B cell (primary cell): ENCODE results near the gene RPS6KL1. TPM values are rescaled to one million over a fixed set of nuclear protein-coding genes. Genes with fewer than 3 reads are reported as not detected.

Experiments
- ATAC-seq: fragments of 200-7000 bp; cut with Tn5 transposase; one replicate; pipeline ENCODE4 v1.10.0; 2021; ENCODE audit warnings: low read depth, mild to moderate bottlenecking, moderate number of reproducible peaks, moderate library complexity
- CTCF ChIA-PET: fragments of 350-600 bp; sonication (Branson Sonifier 250); formaldehyde crosslinking; loops from one replicate; lab custom pipeline; 2021; ENCODE audit warnings: antibody characterized with exemption, inconsistent platforms; lab: Charles Lee
- POLR2A ChIA-PET: fragments of 350-600 bp; sonication (Branson Sonifier 250); formaldehyde crosslinking; loops from one replicate; lab custom pipeline; 2021; ENCODE audit warnings: antibody characterized with exemption; lab: Charles Lee
- DNase-seq: peaks from one replicate; pipeline ENCODE4 v3.0.0; 2013
- H2AFZ ChIP-seq: 2 replicates; pipeline ENCODE4 v1.6.1; 2012; ENCODE audit warnings: mild to moderate bottlenecking, low read depth, low read length; ENCODE audit not compliant: insufficient read depth, poor library complexity, severe bottlenecking
- H3K27ac ChIP-seq, 2 donors: 1 replicate in 1 of 2; 2 replicates in 1 of 2; pipeline ENCODE4 v1.5.1; 2012 to 2013; ENCODE audit warnings: low read length in 2 of 2, mild to moderate bottlenecking in 2 of 2, moderate library complexity in 1 of 2
- H3K27me3 ChIP-seq, 4 experiments: fragments of 200-600 bp in 1 of 4; sonication (generic) in 1 of 4; replicated peaks in 1 of 4; 1 replicate in 2 of 4; 2 replicates in 2 of 4; pipeline versions ENCODE4 v1.6.1 to v1.7.0; 2013 to 2016; ENCODE audit warnings: low read length in 3 of 4, mild to moderate bottlenecking in 2 of 4, mixed read lengths in 1 of 4, moderate library complexity in 1 of 4; ENCODE audit not compliant: insufficient read depth in 4 of 4, control insufficient read depth in 3 of 4; ENCODE audit errors: control extremely low read depth in 1 of 4
- H3K36me3 ChIP-seq, 2 experiments: replicated peaks in 1 of 2; 1 replicate in 1 of 2; 2 replicates in 1 of 2; pipeline versions ENCODE4 v1.6.1 to v1.7.1; 2013; ENCODE audit warnings: low read length in 1 of 2; ENCODE audit not compliant: insufficient read depth in 2 of 2, control insufficient read depth in 1 of 2; ENCODE audit errors: control extremely low read depth in 1 of 2, extremely low read depth in 1 of 2
- H3K4me1 ChIP-seq, 2 donors: fragments of 200-600 bp in 1 of 2; sonication (generic) in 1 of 2; 1 replicate in 1 of 2; 2 replicates in 1 of 2; pipeline versions ENCODE4 v1.5.1 to v1.6.1; 2013 to 2017; ENCODE audit warnings: low read length in 2 of 2; ENCODE audit not compliant: control insufficient read depth in 2 of 2, insufficient read depth in 2 of 2
- H3K4me2 ChIP-seq: replicated peaks from 2 replicates; pipeline ENCODE3; 2012; ENCODE audit warnings: mild to moderate bottlenecking, low read depth, low read length; ENCODE audit not compliant: poor library complexity, severe bottlenecking
- H3K4me3 ChIP-seq, 5 experiments: fragments of 200-600 bp in 1 of 5; sonication (generic) in 1 of 5; 1 replicate in 3 of 5; 2 replicates in 2 of 5; pipeline versions ENCODE4 v1.5.1 to v1.7.0; 2011 to 2016; ENCODE audit warnings: low read length in 4 of 5, mild to moderate bottlenecking in 4 of 5, low read depth in 2 of 5, control low read depth in 1 of 5, moderate library complexity in 1 of 5; ENCODE audit not compliant: insufficient read depth in 1 of 5; ENCODE audit errors: control extremely low read depth in 1 of 5, extremely low read depth in 1 of 5
- H3K79me2 ChIP-seq: fragments of 200-600 bp; sonication (generic); one replicate; pipeline ENCODE4 v1.6.0; 2016; ENCODE audit warnings: low read length; ENCODE audit not compliant: control insufficient read depth, insufficient read depth
- H3K9ac ChIP-seq: fragments of 200-600 bp; sonication (generic); 2 replicates; pipeline ENCODE4 v1.6.1; 2017; ENCODE audit warnings: mild to moderate bottlenecking, low read length, moderate library complexity
- H3K9me3 ChIP-seq, 3 donors: one replicate each; pipeline versions ENCODE4 v1.6.1 to v1.7.1; 2013; ENCODE audit warnings: low read length in 2 of 3; ENCODE audit not compliant: control insufficient read depth in 2 of 3, insufficient read depth in 1 of 3; ENCODE audit errors: control extremely low read depth in 1 of 3
- H4K20me1 ChIP-seq: 2 replicates; pipeline ENCODE4 v1.6.0; 2012; ENCODE audit warnings: mild to moderate bottlenecking, low read length; ENCODE audit not compliant: insufficient read depth, control insufficient read depth, poor library complexity, severe bottlenecking
- H3K27ac Mint-ChIP-seq: one replicate; pipeline ENCODE4 v1.8.0; 2021; ENCODE audit warnings: mixed read lengths
- H3K27me3 Mint-ChIP-seq: one replicate; pipeline ENCODE4 v1.8.0; 2021; ENCODE audit warnings: mixed read lengths
- H3K4me1 Mint-ChIP-seq: one replicate; pipeline ENCODE4 v1.8.0; 2021; ENCODE audit warnings: mixed read lengths
- H3K4me3 Mint-ChIP-seq: one replicate; pipeline ENCODE4 v1.8.0; 2021; ENCODE audit warnings: mixed read lengths
- H3K9me3 Mint-ChIP-seq: one replicate; pipeline ENCODE4 v1.8.0; 2022; ENCODE audit warnings: mixed read lengths; ENCODE audit not compliant: insufficient read depth
- EZH2 ChIP-seq: IDR thresholded peaks from 2 replicates; pipeline ENCODE4 v1.6.1; 2012; ENCODE audit warnings: borderline replicate concordance, low read depth, mild to moderate bottlenecking, moderate library complexity, low read length; ENCODE audit not compliant: insufficient read depth, poor library complexity, severe bottlenecking
- WGBS: methylation state at CpG from one replicate; pipeline ENCODE4 v1.1.5; 2013; ENCODE audit warnings: missing lambda C conversion rate; ENCODE audit not compliant: insufficient coverage; 5-methylcytosine and 5-hydroxymethylcytosine counted together
- intact Hi-C: fragments of 100-400 bp; cut with micrococcal nuclease; formaldehyde crosslinking; loops from one replicate; pipeline ENCODE4 v1.10.0; 2022
- polyA plus RNA-seq: library from polyadenylated mRNA; depleted of rRNA; stranded (reverse); fragments of >200 nt; gene quantifications from 2 replicates; pipeline ENCODE4 v1.2.3, GENCODE V29; 2012
- total RNA-seq, 2 donors: library from RNA; stranded (reverse); fragments of 120-200 nt in 1 of 2; gene quantifications; 1 replicate in 1 of 2; 2 replicates in 1 of 2; pipeline versions ENCODE4 v1.2.3 to v1.2.4, GENCODE V29; 2013 to 2022
- TF ChIP-seq, protein P1 (sequence below): fragments of 200-600 bp; IDR thresholded peaks from one replicate; pipeline ENCODE4 v1.8.0; 2022; ENCODE audit warnings: antibody characterized with exemption, mild to moderate bottlenecking

Gene RPS6KL1
- total and polyA plus RNA-seq, 2 donors (not counting 1 experiment from before 2014, with no cell fraction given) = 3.4 to 4.4 TPM

DNA sequence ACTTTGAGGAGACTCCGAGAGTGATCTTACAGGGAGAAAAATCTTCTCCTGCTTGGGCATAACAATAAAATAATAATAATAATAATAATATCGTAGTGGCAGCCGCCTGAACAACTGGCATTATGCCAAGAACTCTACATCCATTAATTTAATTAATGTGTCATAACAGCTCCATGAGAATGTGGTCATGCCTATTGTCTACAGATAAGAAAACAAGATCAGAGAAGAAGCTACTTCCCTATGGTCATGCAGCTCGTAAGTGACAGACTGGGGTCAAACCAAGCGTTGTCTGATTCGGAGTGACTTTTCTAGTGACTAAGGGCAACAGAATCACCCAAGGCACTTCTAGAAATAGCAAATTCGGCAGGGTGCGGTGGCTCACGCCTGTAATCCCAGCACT lies 58.9 kb downstream of the RPS6KL1 start:
- TF ChIP-seq, protein P1, sequence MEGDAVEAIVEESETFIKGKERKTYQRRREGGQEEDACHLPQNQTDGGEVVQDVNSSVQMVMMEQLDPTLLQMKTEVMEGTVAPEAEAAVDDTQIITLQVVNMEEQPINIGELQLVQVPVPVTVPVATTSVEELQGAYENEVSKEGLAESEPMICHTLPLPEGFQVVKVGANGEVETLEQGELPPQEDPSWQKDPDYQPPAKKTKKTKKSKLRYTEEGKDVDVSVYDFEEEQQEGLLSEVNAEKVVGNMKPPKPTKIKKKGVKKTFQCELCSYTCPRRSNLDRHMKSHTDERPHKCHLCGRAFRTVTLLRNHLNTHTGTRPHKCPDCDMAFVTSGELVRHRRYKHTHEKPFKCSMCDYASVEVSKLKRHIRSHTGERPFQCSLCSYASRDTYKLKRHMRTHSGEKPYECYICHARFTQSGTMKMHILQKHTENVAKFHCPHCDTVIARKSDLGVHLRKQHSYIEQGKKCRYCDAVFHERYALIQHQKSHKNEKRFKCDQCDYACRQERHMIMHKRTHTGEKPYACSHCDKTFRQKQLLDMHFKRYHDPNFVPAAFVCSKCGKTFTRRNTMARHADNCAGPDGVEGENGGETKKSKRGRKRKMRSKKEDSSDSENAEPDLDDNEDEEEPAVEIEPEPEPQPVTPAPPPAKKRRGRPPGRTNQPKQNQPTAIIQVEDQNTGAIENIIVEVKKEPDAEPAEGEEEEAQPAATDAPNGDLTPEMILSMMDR = no peak
- TF ChIP-seq EZH2 = no peak
- H3K9ac ChIP-seq = no peak overlapping the region
- no peaks in the 10 kb centered on the region for H3K27me3 ChIP-seq
- DNase-seq (no peak), ATAC-seq (no peak)
- Mint-ChIP-seq H3K4me3 (no peak overlapping the region), H3K27me3 (no peaks in the 10 kb centered on the region), H3K9me3 (no peaks in the 10 kb centered on the region), H3K4me1 (peaks cover 7% of the 10 kb centered on the region), H3K27ac (no peak overlapping the region)
- H3K4me1 ChIP-seq = peaks cover 0 to 17% of the 10 kb centered on the region in 2 donors
- H3K4me2 ChIP-seq = no peak overlapping the region
- no peak overlapping the region for H3K27ac ChIP-seq
- no peaks in the 10 kb centered on the region for H3K9me3 ChIP-seq
- POLR2A ChIA-PET = no interaction called here
- WGBS = 95% methylated on average over 6 of the region's 9 CpGs
- no peaks in the 10 kb centered on the region for H3K36me3 ChIP-seq
- CTCF ChIA-PET = interaction anchor here (7.5 to 41.3 kb wide), 4 partner anchors 13 to 224 kb away, joined by 82 to 926 read pairs (median 168); partner anchors contain the start of genes DLST and PROX2
- no peak overlapping the region for H2AFZ ChIP-seq
- intact Hi-C loops = no loop called here
- H4K20me1 ChIP-seq = no peaks in the 10 kb centered on the region
- no peaks in the 10 kb centered on the region for H3K79me2 ChIP-seq
- H3K4me3 ChIP-seq = no peak overlapping the region

DNA sequence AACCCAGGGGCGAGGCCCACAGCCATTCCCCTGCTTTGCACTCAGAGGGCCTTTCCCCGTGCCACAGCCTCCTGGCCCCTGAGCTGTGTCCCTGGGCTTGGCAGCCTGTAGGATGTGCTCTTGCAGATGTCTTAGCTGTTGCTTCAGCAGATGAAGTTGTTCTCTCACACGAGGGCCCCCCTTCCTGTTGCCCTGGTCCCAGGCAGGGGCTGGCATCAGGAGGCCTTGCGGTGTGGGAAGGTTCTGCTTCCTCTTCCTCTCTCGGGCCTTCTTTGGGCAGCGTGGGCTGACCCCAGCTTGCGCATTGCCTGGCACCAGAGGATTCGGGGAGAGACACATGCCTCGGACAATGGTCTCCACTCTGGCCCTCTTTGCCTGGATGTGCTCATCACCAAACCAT lies 59.8 kb downstream of the RPS6KL1 start:
- POLR2A ChIA-PET = no interaction called here
- WGBS = 42% methylated on average over 9 of the region's 9 CpGs
- H3K9me3 Mint-ChIP-seq = no peaks in the 10 kb centered on the region
- Histone ChIP-seq H3K36me3 (no peaks in the 10 kb centered on the region), H3K27me3 (no peaks in the 10 kb centered on the region), H3K4me3 (no peak overlapping the region), H3K27ac (no peak overlapping the region), H3K79me2 (no peaks in the 10 kb centered on the region), H2AFZ (no peak overlapping the region), H3K4me2 (no peak overlapping the region), H3K9ac (no peak overlapping the region), H4K20me1 (no peaks in the 10 kb centered on the region), H3K9me3 (no peaks in the 10 kb centered on the region), H3K4me1 (peaks cover 0 to 17% of the 10 kb centered on the region in 2 donors)
- no peak overlapping the region for H3K27ac Mint-ChIP-seq
- DNase-seq (no peak), ATAC-seq (no peak)
- H3K4me3 Mint-ChIP-seq = no peak overlapping the region
- TF ChIP-seq, protein P1 = no peak
- no peak for TF ChIP-seq EZH2
- CTCF ChIA-PET = interaction anchor here (5.3 to 41.3 kb wide), 5 partner anchors 14 to 225 kb away, joined by 47 to 926 read pairs (median 144); partner anchors contain the start of genes DLST and PROX2
- intact Hi-C loops = no loop called here
- H3K4me1 Mint-ChIP-seq = peaks cover 7% of the 10 kb centered on the region
- H3K27me3 Mint-ChIP-seq = no peaks in the 10 kb centered on the region
